Esophagus muscularis mucosa (tissue), 4 donors: ENCODE measurements around the gene TNFRSF6B. TPM values are rescaled to one million over a fixed set of nuclear protein-coding genes. Genes with fewer than 3 reads are reported as not detected.

Experiments used
- DNase-seq: peaks from one replicate; pipeline ENCODE4 v3.0.0-alpha.2; 2017; ENCODE audit errors: extremely low spot score
- H3K27ac ChIP-seq, 4 donors: fragments of 200-600 bp; sonication (generic); replicated peaks in 1 of 4; 1 replicate in 3 of 4; 2 replicates in 1 of 4; pipeline ENCODE4 v1.5.1; 2016 to 2019; ENCODE audit warnings: mild to moderate bottlenecking in 1 of 4
- H3K27me3 ChIP-seq, 4 donors: fragments of 200-600 bp; sonication (generic); one replicate each; pipeline versions ENCODE4 v1.5.1 to v1.6.0; 2016 to 2019
- H3K36me3 ChIP-seq, 4 donors: fragments of 200-600 bp; sonication (generic); one replicate each; pipeline ENCODE4 v1.5.1; 2016 to 2019
- H3K4me1 ChIP-seq, 4 donors: fragments of 200-600 bp; sonication (generic); one replicate each; pipeline ENCODE4 v1.5.1; 2016 to 2019
- H3K4me3 ChIP-seq, 4 donors: fragments of 200-600 bp; sonication (generic); 1 replicate in 2 of 4; 2 replicates in 2 of 4; pipeline ENCODE4 v1.5.1; 2016 to 2019; ENCODE audit warnings: mild to moderate bottlenecking in 4 of 4, moderate library complexity in 1 of 4
- H3K9me3 ChIP-seq, 4 donors: fragments of 200-600 bp; sonication (generic); 1 replicate in 3 of 4; 2 replicates in 1 of 4; pipeline ENCODE4 v1.5.1; 2016 to 2019
- EP300 ChIP-seq: sonication (generic); formaldehyde crosslinking; IDR thresholded peaks from one replicate; pipeline ENCODE4 v1.6.1; 2017; ENCODE audit warnings: antibody characterized with exemption
- POLR2A ChIP-seq: fragments of 450-650 bp; IDR thresholded peaks from one replicate; pipeline ENCODE4 v1.6.1; 2017; ENCODE audit warnings: antibody characterized with exemption, moderate library complexity, mild to moderate bottlenecking, low read depth
- POLR2AphosphoS5 ChIP-seq, 2 donors: sonication (generic); formaldehyde crosslinking; IDR thresholded peaks; one replicate each; pipeline ENCODE4 v1.6.1; 2017; ENCODE audit warnings: antibody characterized with exemption in 2 of 2
- WGBS: methylation state at CpG from one replicate; pipeline ENCODE4 v1.1.5; 2018; 5-methylcytosine and 5-hydroxymethylcytosine counted together
- intact Hi-C: fragments of 100-400 bp; cut with DNase I; formaldehyde crosslinking; loops from one replicate; pipeline ENCODE4 v1.15.1; 2023
- total RNA-seq, 4 donors: library from RNA; depleted of rRNA; stranded (reverse); fragments of >200 nt; gene quantifications; one replicate each; pipeline versions ENCODE4 v1.1.0 to v1.2.1, GENCODE V29; 2016
- TF ChIP-seq, protein P1 (sequence below), 3 experiments: fragments of 200-600 bp in 2 of 3; fragments of 450-650 bp in 1 of 3; sonication (generic) in 2 of 3; IDR thresholded peaks; one replicate each; pipeline ENCODE4 v1.5.1; 2017 to 2019; ENCODE audit warnings: antibody characterized with exemption in 3 of 3, mild to moderate bottlenecking in 2 of 3, moderate library complexity in 1 of 3

The TNFRSF6B gene
- total RNA-seq, 4 donors from 2014 or later, result 5.0 to 67.8 (median 26.5) TPM

DNA sequence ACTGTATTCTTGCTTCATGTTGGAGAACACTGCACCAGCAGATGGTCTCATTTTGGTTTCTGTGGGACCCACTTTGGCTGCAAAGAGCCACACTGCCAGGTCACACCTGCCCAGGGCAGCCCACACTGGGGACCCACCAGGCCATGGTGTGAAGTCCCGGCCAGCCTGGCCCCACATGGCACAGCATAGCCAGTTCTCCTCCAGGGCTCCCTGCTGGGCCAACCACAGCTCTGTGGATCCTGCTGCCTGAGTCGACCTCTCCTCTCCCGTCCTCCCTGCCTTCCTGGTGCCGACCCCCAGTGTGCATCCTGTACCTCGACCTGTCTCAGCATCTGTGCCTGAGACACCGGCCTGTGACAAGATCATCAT is 8.3 kb downstream of the TNFRSF6B start:
- no peaks in the 10 kb centered on the region for H3K9me3 ChIP-seq
- WGBS, result 82% methylated on average over 6 of the region's 6 CpGs
- no peak for DNase-seq
- intact Hi-C loops, result loop anchor here (5.0 kb wide), 1 partner anchor 47 kb away; the partner anchor contains the start of gene RTEL1
- no peak overlapping the region for H3K27ac ChIP-seq
- no peak overlapping the region for H3K4me3 ChIP-seq
- peaks cover 29 to 55% (median 36%) of the 10 kb centered on the region in 4 donors for H3K4me1 ChIP-seq
- peaks cover 19 to 70% (median 60%) of the 10 kb centered on the region in 4 donors for H3K36me3 ChIP-seq
- H3K27me3 ChIP-seq, result no peaks in the 10 kb centered on the region
- TF ChIP-seq POLR2A (no peak), POLR2AphosphoS5 (IDR thresholded peaks at IDR 0.05) (no peak), EP300 (no peak)
- TF ChIP-seq, protein P1, sequence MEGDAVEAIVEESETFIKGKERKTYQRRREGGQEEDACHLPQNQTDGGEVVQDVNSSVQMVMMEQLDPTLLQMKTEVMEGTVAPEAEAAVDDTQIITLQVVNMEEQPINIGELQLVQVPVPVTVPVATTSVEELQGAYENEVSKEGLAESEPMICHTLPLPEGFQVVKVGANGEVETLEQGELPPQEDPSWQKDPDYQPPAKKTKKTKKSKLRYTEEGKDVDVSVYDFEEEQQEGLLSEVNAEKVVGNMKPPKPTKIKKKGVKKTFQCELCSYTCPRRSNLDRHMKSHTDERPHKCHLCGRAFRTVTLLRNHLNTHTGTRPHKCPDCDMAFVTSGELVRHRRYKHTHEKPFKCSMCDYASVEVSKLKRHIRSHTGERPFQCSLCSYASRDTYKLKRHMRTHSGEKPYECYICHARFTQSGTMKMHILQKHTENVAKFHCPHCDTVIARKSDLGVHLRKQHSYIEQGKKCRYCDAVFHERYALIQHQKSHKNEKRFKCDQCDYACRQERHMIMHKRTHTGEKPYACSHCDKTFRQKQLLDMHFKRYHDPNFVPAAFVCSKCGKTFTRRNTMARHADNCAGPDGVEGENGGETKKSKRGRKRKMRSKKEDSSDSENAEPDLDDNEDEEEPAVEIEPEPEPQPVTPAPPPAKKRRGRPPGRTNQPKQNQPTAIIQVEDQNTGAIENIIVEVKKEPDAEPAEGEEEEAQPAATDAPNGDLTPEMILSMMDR (IDR thresholded peaks at IDR 0.05), result no peak

DNA sequence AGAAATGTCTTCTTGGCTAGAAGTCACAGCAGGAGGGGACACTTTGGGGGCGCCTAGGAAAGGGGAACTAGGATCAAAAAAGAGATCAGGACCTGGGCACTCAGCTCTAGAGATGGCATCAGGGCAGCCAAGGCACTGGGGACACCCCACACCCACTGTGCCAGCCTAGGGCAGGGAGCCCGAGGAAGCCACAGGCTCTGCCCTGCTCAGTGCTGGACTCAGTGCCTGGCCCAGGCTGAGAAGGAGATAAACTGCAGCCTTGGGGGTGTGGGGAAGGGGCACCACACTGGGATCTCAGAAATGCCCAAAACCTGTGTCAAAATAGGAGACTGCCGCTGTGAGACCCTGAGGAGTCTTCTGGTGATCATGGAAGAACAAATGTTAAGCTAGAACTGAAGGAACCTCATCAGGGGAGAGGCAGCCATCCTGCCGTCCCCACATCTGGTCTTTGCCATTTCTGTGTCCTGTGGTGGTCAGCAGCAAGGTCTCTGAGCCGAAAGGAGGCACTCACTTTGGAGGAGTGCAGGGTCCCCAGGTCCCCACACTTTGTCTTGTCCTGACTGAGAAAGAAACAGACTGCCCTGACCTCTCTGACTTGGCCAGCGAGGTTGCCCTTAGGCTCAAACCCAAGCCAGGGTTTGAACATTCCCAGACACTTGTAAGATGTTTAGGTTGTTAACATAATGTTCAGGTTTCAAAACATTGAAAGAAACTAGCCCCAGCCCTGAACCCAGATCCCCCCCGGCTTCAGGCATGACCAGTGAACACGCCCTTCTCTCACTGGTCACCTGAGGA is 9.0 kb downstream of the TNFRSF6B start:
- WGBS, result 81% methylated on average over 7 of the region's 8 CpGs
- Histone ChIP-seq H3K9me3 (no peaks in the 10 kb centered on the region), H3K27me3 (no peaks in the 10 kb centered on the region), H3K36me3 (peaks cover 19 to 72% (median 58%) of the 10 kb centered on the region in 4 donors), H3K4me3 (no peak overlapping the region), H3K4me1 (peaks cover 25 to 54% (median 36%) of the 10 kb centered on the region in 4 donors), H3K27ac (peak overlapping the region in 1 of 4 donors; percentile 96)
- no peak for DNase-seq
- TF ChIP-seq POLR2A (no peak), EP300 (no peak), POLR2AphosphoS5 (IDR thresholded peaks at IDR 0.05) (no peak)
- TF ChIP-seq, protein P1 (IDR thresholded peaks at IDR 0.05), result no peak
- intact Hi-C loops, result loop anchor here (5.0 kb wide), 1 partner anchor 48 kb away; the partner anchor contains the start of gene RTEL1

DNA sequence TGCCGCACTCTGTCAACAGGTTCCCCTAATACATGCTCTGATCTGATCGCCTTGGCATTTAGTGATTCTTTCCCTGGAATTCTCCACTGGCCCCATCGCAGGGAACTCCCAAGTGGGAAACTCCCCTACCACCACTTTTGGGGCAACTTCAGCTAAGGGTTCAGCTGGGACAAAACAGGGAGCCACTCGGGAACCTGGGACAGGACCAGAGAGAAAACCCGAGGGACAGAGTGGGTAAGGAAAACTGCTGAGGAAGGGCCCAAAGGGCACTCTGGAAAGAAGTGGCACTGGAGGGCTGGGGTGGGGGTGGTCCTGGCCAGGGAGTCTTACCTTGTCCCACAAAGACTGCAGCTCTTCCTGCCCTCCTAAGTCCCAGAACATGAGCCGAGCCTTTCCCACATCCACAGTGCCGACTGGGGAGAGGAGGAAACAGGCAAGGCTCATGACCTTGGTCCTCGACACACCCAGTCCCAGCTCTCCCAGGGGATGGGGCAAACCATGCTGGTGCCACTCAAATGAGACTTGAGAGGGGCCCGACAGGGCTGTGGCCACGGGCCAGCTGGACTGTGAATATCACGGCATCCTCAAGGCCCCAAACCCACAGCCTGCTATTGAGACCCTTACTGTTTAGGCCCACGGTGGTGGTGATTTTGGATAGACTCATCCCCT is 9.7 kb downstream of the TNFRSF6B start:
- Histone ChIP-seq H3K4me3 (peak overlapping the region; percentile 73 to 99 (median 90)), H3K9me3 (no peaks in the 10 kb centered on the region), H3K27ac (peak overlapping the region; percentile 81 to 96 (median 88)), H3K27me3 (no peaks in the 10 kb centered on the region), H3K36me3 (peaks cover 22 to 74% (median 61%) of the 10 kb centered on the region in 4 donors), H3K4me1 (peaks cover 27 to 52% (median 38%) of the 10 kb centered on the region in 4 donors)
- WGBS, result 75% methylated on average over 11 of the region's 12 CpGs
- TF ChIP-seq EP300, result no peak
- no peak for TF ChIP-seq POLR2A
- TF ChIP-seq, protein P1 (IDR thresholded peaks at IDR 0.05), result no peak
- TF ChIP-seq POLR2AphosphoS5 (IDR thresholded peaks at IDR 0.05), result no peak
- DNase-seq, result no peak
- intact Hi-C loops, result loop anchor here (5.0 kb wide), 1 partner anchor 49 kb away; the partner anchor contains the start of gene RTEL1

DNA sequence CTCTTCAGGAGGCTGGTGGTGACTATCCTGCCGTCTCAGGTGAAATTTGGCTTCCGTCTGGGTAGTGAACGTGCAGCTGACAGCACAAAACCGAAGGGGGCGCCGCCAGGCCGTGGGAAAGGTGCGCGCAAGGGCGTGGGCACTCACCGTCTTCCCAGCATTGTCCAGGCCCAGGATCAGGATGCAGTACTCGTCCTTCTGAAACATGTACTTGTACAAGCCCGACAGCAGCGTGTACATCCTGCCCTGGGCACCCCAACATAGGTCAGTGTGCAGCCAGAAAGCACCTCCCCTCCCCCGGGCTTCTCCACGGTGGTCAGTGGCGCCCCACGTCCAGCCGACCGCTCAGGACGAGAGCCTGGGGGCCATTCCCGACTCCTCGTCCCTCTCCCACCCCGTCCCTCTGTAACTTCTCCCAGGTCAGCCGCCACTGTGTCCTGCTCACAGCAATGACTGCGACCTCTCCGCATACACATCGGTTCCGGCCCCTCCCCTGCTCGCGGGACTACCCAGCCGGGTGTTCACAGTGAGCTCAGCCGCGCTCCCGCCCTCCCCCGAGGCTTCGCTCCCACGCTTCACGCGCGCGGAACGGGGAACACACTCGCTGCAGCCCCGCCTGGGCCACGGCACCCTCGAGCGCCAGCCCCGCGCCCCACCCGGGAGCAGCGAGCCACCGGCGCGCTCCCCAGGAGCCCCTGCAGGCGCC is 10.6 kb downstream of the TNFRSF6B start:
- 9% methylated on average over 9 of the region's 56 CpGs for WGBS
- H3K4me3 ChIP-seq, result peak overlapping the region; percentile 73 to 99 (median 90)
- no peaks in the 10 kb centered on the region for H3K27me3 ChIP-seq
- no peak for TF ChIP-seq EP300
- TF ChIP-seq, protein P1 (IDR thresholded peaks at IDR 0.05), result peak in 1 of 3 experiments; percentile 16
- H3K36me3 ChIP-seq, result peaks cover 30 to 78% (median 69%) of the 10 kb centered on the region in 4 donors
- H3K9me3 ChIP-seq, result no peaks in the 10 kb centered on the region
- intact Hi-C loops, result loop anchor here (5.0 kb wide), 1 partner anchor 50 kb away; the partner anchor contains the start of gene RTEL1
- peak overlapping the region; percentile 81 to 96 (median 88) for H3K27ac ChIP-seq
- H3K4me1 ChIP-seq, result peaks cover 28 to 48% (median 38%) of the 10 kb centered on the region in 4 donors
- no peak for DNase-seq
